Peyer's patch (tissue), 4 donors: ENCODE measurements around the gene PRKCA. TPM values are rescaled to one million over a fixed set of nuclear protein-coding genes. Genes with fewer than 3 reads are reported as not detected.

ENCODE experiments used
- DNase-seq, 3 donors: peaks; one replicate each; pipeline ENCODE4 v3.0.0-alpha.2; 2017 to 2019
- H3K27ac ChIP-seq, 4 donors: fragments of 200-600 bp; sonication (generic); one replicate each; pipeline ENCODE4 v1.5.1; 2016 to 2019
- H3K27me3 ChIP-seq, 2 donors: fragments of 200-600 bp; sonication (generic); one replicate each; pipeline ENCODE4 v1.5.1; 2019
- H3K36me3 ChIP-seq, 3 donors: fragments of 200-600 bp; sonication (generic); one replicate each; pipeline ENCODE4 v1.5.1; 2016 to 2019
- H3K4me1 ChIP-seq, 4 donors: fragments of 200-600 bp; sonication (generic); one replicate each; pipeline ENCODE4 v1.5.1; 2016 to 2019
- H3K4me3 ChIP-seq, 4 donors: fragments of 200-600 bp; sonication (generic); 1 replicate in 3 of 4; 2 replicates in 1 of 4; pipeline ENCODE4 v1.5.1; 2016 to 2019; ENCODE audit warnings: mild to moderate bottlenecking in 1 of 4
- H3K9me3 ChIP-seq, 4 donors: fragments of 200-600 bp; sonication (generic); one replicate each; pipeline ENCODE4 v1.5.1; 2016 to 2019; ENCODE audit warnings: mild to moderate bottlenecking in 1 of 4
- POLR2A ChIP-seq, 2 donors: fragments of 450-650 bp; IDR thresholded peaks; one replicate each; pipeline ENCODE4 v1.5.1; 2017; ENCODE audit warnings: antibody characterized with exemption in 2 of 2, mild to moderate bottlenecking in 2 of 2, moderate library complexity in 2 of 2
- total RNA-seq, 4 donors: library from RNA; depleted of rRNA; stranded (reverse); fragments of >200 nt; gene quantifications; one replicate each; pipeline ENCODE4 v1.1.0, GENCODE V29; 2016
- TF ChIP-seq, protein P1 (sequence below), 6 experiments: fragments of 450-650 bp in 4 of 6; fragments of 200-600 bp in 2 of 6; sonication (generic) in 1 of 6; IDR thresholded peaks; one replicate each; pipeline ENCODE4 v1.5.1; 2017 to 2019; ENCODE audit warnings: antibody characterized with exemption in 6 of 6, mild to moderate bottlenecking in 3 of 6, moderate library complexity in 1 of 6

The PRKCA gene
- total RNA-seq, 4 donors from 2014 or later = 32.2 to 47.0 (median 43.5) TPM

DNA sequence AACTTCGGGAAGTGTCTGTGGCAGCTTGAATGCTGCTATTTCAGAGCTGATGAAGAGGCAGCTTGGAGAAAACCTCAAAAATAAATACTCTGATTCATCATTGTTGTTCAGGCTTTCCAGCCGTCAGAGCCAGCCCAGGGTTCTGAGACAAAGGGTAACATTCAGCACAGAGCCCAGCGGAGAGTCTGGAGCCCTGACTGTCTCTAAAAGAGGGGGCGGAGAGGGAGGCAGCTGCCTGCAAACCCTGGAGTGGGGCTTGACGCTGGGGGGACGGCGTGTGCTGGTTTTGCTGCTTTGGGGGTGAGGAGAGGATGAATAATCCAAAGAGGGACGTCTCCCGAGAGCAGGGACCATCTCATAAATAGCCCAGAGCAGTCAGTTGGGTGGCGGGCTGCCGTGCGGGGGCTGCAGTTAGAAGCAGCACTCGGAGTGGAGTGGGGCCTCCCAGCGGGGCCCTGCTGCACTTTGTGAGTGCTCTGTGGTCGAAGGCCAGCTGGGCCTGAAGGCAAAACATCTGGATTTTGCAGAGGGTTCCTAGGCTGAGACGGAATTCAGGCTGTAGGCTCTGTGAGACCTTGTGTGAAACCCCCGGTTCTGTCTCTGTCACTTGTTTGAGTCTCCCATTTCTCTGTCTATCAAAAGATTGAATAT is 237.8 kb downstream of the PRKCA start:
- Histone ChIP-seq H3K27me3 (no peaks in the 10 kb centered on the region), H3K36me3 (no peaks in the 10 kb centered on the region), H3K27ac (peak overlapping the region in 3 of 4 donors; percentile 17 to 68 (median 65)), H3K4me1 (peaks cover 0 to 21% (median 0%) of the 10 kb centered on the region in 4 donors), H3K9me3 (no peaks in the 10 kb centered on the region), H3K4me3 (no peak overlapping the region)
- no peak for TF ChIP-seq POLR2A (IDR thresholded peaks at IDR 0.05)
- TF ChIP-seq, protein P1, sequence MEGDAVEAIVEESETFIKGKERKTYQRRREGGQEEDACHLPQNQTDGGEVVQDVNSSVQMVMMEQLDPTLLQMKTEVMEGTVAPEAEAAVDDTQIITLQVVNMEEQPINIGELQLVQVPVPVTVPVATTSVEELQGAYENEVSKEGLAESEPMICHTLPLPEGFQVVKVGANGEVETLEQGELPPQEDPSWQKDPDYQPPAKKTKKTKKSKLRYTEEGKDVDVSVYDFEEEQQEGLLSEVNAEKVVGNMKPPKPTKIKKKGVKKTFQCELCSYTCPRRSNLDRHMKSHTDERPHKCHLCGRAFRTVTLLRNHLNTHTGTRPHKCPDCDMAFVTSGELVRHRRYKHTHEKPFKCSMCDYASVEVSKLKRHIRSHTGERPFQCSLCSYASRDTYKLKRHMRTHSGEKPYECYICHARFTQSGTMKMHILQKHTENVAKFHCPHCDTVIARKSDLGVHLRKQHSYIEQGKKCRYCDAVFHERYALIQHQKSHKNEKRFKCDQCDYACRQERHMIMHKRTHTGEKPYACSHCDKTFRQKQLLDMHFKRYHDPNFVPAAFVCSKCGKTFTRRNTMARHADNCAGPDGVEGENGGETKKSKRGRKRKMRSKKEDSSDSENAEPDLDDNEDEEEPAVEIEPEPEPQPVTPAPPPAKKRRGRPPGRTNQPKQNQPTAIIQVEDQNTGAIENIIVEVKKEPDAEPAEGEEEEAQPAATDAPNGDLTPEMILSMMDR (IDR thresholded peaks at IDR 0.05) = no peak
- DNase-seq = no peak

DNA sequence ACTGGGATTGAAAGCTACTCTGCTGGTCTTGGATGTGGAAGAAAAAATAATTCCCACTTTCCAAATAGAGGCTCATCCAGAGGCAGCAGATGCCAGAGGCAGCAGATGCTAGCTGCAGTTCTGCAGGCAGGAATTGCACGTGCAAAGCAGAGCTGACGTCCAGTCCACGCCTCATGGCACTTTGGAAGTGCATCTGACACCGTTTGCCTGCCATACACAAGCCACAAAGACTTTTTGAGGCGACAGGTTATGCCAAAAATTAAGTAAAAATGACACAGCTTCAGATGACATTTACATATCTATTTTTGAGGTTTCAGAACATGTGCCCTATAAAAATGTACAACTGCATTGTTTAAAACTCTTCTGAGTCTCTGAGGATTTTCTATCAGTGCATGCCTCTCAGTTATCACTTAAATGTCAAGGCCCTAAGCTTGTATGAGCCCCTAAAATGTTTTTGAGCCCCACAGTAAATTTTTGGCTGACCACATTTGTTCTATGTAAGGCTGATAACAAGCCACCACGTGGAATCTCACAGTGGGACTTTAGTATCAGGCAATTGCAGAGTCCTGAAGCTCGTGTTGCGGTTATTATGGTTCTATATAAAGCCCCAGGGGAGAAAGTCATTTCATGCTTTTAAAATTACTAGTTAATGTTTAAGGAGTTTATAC is 239.2 kb downstream of the PRKCA start:
- Histone ChIP-seq H3K36me3 (no peaks in the 10 kb centered on the region), H3K27ac (peak overlapping the region in 2 of 4 donors; percentile 4 to 25), H3K4me1 (peaks cover 0 to 21% (median 0%) of the 10 kb centered on the region in 4 donors), H3K4me3 (no peak overlapping the region), H3K27me3 (no peaks in the 10 kb centered on the region), H3K9me3 (no peaks in the 10 kb centered on the region)
- no peak for DNase-seq
- TF ChIP-seq POLR2A (IDR thresholded peaks at IDR 0.05) = no peak
- TF ChIP-seq, protein P1 (IDR thresholded peaks at IDR 0.05) = no peak

DNA sequence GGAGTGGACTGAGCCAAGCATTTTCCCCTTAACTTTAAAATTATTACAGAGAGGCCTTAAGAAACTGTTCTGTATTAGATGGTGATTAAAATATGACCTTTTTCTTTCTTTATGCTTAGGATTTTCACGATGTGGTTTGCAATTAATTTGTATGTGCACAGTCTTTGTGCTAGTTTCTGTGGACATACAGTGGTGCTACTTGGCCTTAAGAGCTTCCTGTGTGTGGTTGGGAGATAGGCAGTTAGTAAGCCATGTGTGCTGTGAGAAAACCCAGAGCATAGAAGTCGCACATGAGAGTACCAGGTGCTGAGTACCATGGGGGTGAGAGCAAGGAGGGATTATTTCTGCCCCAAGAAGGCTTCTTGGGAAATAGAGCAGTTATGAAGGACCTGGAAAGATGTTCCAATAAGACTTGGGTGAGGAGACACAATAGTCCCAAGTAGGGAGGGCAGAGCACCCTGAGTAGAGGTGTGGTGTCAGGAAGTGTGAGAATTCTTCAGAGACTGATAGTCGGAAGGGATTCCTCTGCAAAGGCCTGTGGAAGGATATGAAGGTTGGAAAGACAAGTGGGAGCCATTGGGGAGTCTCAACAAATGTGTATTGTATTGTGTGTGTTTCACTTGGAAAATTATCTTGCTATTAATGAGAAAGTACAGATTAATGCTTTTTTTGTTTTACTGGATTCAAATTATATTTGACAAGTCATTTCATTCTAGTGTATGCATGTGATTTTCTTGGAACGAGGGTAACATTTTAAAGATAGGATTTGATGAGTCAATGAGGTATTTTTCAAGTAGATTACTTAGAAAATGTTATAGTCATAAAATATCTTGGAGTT is 239.9 kb downstream of the PRKCA start:
- Histone ChIP-seq H3K36me3 (no peaks in the 10 kb centered on the region), H3K4me1 (peaks cover 0 to 21% (median 0%) of the 10 kb centered on the region in 4 donors), H3K9me3 (no peaks in the 10 kb centered on the region), H3K27me3 (no peaks in the 10 kb centered on the region), H3K4me3 (no peak overlapping the region), H3K27ac (peak overlapping the region in 2 of 4 donors; percentile 25 to 33)
- no peak for TF ChIP-seq POLR2A (IDR thresholded peaks at IDR 0.05)
- TF ChIP-seq, protein P1 (IDR thresholded peaks at IDR 0.05) = no peak
- DNase-seq = no peak

DNA sequence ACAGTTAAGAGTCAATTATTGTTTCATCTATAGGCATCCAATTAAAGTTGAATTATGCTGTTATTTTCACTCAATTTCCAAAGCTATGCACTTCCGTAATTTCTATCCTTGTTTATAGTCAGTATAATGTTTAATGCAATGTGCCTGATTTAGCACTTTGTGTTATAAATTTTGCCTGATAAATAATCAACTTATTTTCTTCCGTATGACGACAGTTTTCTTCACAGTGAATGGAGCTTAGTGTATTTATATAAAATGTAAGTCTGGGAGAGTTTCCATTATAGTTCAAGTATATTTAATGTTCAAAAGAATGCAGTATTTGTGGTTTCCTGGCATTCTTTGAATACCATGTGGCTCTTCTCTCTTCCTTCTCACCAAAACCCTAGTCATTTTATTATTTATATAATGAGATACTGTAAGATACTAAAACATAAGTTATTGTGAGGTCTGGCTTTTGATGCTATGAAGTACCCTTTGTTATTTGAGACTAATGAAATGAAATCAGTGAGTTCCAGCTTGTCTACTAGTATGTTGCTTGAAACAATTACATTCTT is 240.6 kb downstream of the PRKCA start:
- Histone ChIP-seq H3K4me3 (no peak overlapping the region), H3K9me3 (no peaks in the 10 kb centered on the region), H3K36me3 (no peaks in the 10 kb centered on the region), H3K27me3 (no peaks in the 10 kb centered on the region), H3K4me1 (peaks cover 0 to 26% (median 0%) of the 10 kb centered on the region in 4 donors), H3K27ac (peak overlapping the region in 1 of 4 donors; percentile 33)
- DNase-seq = no peak
- no peak for TF ChIP-seq POLR2A (IDR thresholded peaks at IDR 0.05)
- TF ChIP-seq, protein P1 (IDR thresholded peaks at IDR 0.05) = no peak

DNA sequence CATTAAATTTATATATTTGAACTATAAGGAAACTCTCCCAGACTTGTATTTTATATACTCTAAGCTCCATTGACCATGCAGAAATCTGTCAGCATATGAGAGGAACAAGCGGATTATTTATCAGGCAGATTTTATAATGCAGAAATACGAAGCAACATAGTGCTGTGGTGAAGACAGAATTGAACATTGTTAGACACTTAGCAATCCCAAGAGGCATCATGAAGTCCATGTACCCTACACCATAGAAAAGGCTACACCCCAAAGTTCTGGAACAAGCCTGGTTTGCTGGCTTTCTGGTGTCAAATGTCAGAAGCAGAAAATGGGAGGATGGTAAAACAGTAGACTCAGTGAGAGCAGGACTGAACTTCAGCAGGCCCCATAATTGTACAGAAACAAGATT is 241.1 kb downstream of the PRKCA start:
- H3K4me1 ChIP-seq = peaks cover 0 to 31% (median 0%) of the 10 kb centered on the region in 4 donors
- no peak overlapping the region for H3K4me3 ChIP-seq
- no peaks in the 10 kb centered on the region for H3K9me3 ChIP-seq
- no peaks in the 10 kb centered on the region for H3K36me3 ChIP-seq
- TF ChIP-seq, protein P1 (IDR thresholded peaks at IDR 0.05) = no peak
- TF ChIP-seq POLR2A (IDR thresholded peaks at IDR 0.05) = no peak
- no peak overlapping the region for H3K27ac ChIP-seq
- no peaks in the 10 kb centered on the region for H3K27me3 ChIP-seq
- no peak for DNase-seq
